ELR (cell line): Measurements from ENCODE around the gene CLEC18A.
"Not testable (repeated sequence)": the region's sequence is repeated elsewhere in the genome, so short reads cannot be mapped to it uniquely, and the experiment has no call there.

ENCODE experiments used
- DNase-seq: peaks from one replicate; pipeline ENCODE4 v3.0.0-alpha.2; 2015; ENCODE audit warnings: low read depth

The CLEC18A gene

GRCh38 chr16:69951017-69951671, at the start of gene CLEC18A:
CLEC18A (plus strand) TSS chr16:69951334; CDS start chr16:69951367, 33 bp downstream.
- not testable (repeated sequence) for DNase-seq

- DNase-seq, result no peak
Measured at GRCh38 chr16:69903865-69904415, 47.2 kb upstream of the CLEC18A start.

GRCh38 chr16:69904495-69905170, 46.5 kb upstream of the CLEC18A start:
- DNase-seq, result no peak

GRCh38 chr16:69905171-69905555, 46.0 kb upstream of the CLEC18A start:
- DNase-seq, result no peak

GRCh38 chr16:69906838-69907401, 44.2 kb upstream of the CLEC18A start:
- peak; percentile 77 for DNase-seq

- no peak for DNase-seq
Measured at GRCh38 chr16:69909043-69909442, 42.1 kb upstream of the CLEC18A start.

- no peak for DNase-seq
Measured at GRCh38 chr16:69909760-69910159, 41.4 kb upstream of the CLEC18A start.

GRCh38 chr16:69910964-69911363, 40.2 kb upstream of the CLEC18A start:
- no peak for DNase-seq

- DNase-seq, result no peak
Measured at GRCh38 chr16:69916462-69916861, 34.7 kb upstream of the CLEC18A start.

GRCh38 chr16:69917311-69917710, 33.8 kb upstream of the CLEC18A start:
- peak; percentile 7 for DNase-seq

- DNase-seq, result peak; percentile 98
Measured at GRCh38 chr16:69917739-69918138, 33.4 kb upstream of the CLEC18A start.

- peak; percentile 35 for DNase-seq
Measured at GRCh38 chr16:69918241-69918640, 32.9 kb upstream of the CLEC18A start.

GRCh38 chr16:69921127-69921526, 30.0 kb upstream of the CLEC18A start:
- no peak for DNase-seq

GRCh38 chr16:69922200-69922599, 28.9 kb upstream of the CLEC18A start:
- DNase-seq, result no peak

GRCh38 chr16:69924041-69924775, 26.9 kb upstream of the CLEC18A start:
- DNase-seq, result no peak

- DNase-seq, result peak; percentile 80
Measured at GRCh38 chr16:69924777-69925191, 26.4 kb upstream of the CLEC18A start.

- DNase-seq, result no peak
Measured at GRCh38 chr16:69925311-69925710, 25.8 kb upstream of the CLEC18A start.

GRCh38 chr16:69926241-69926640, 24.9 kb upstream of the CLEC18A start:
- DNase-seq, result no peak

- no peak for DNase-seq
Measured at GRCh38 chr16:69927056-69927757, 23.9 kb upstream of the CLEC18A start.

- DNase-seq, result no peak
Measured at GRCh38 chr16:69928856-69929400, 22.2 kb upstream of the CLEC18A start.

GRCh38 chr16:69929480-69929879, 21.7 kb upstream of the CLEC18A start:
- DNase-seq, result no peak
